GM18907 (cell line): Measurements from ENCODE around the gene TAMM41.
A peak's percentile ranks its signal among the peaks of the same experiment; 100 is the strongest.
"Not testable (repeated sequence)": the region's sequence is repeated elsewhere in the genome, so short reads cannot be mapped to it uniquely, and the experiment has no call there.

Experiments
- ATAC-seq: cut with Tn5 transposase; IDR thresholded peaks from one replicate; pipeline ENCODE4 v1.9.1; 2021; ENCODE audit warnings: mild to moderate bottlenecking, moderate library complexity; ENCODE audit not compliant: unreplicated experiment

The TAMM41 gene

GRCh38 chr3:11846281-11847266, at the start of gene TAMM41:
Gene TAMM41, minus strand, starts transcription at chr3:11846885. Its CDS starts 249 bp downstream, at chr3:11846636.
- peak; percentile 100 for ATAC-seq

GRCh38 chr3:11878837-11879236, 32.2 kb upstream of the TAMM41 start:
- ATAC-seq = no peak

GRCh38 chr3:11874707-11875106, 28.0 kb upstream of the TAMM41 start:
- ATAC-seq = not testable (repeated sequence)

- ATAC-seq = not testable (repeated sequence)
Measured at GRCh38 chr3:11863739-11864138, 17.1 kb upstream of the TAMM41 start.

GRCh38 chr3:11862584-11862983, 15.9 kb upstream of the TAMM41 start:
- ATAC-seq = not testable (repeated sequence)

GRCh38 chr3:11862145-11862544, 15.5 kb upstream of the TAMM41 start:
- not testable (repeated sequence) for ATAC-seq

GRCh38 chr3:11860213-11860612, 13.5 kb upstream of the TAMM41 start:
- ATAC-seq = not testable (repeated sequence)

- ATAC-seq = no peak
Measured at GRCh38 chr3:11853450-11853849, 6.8 kb upstream of the TAMM41 start.

GRCh38 chr3:11850003-11850402, 3.3 kb upstream of the TAMM41 start:
- ATAC-seq = no peak

- ATAC-seq = no peak
Measured at GRCh38 chr3:11847607-11848006, 922 bp upstream of the TAMM41 start.

GRCh38 chr3:11845651-11846050, 1.0 kb downstream of the TAMM41 start:
- no peak for ATAC-seq

- no peak for ATAC-seq
Measured at GRCh38 chr3:11844891-11845290, 1.8 kb downstream of the TAMM41 start.

- no peak for ATAC-seq
Measured at GRCh38 chr3:11835028-11835639, 11.6 kb downstream of the TAMM41 start.

- no peak for ATAC-seq
Measured at GRCh38 chr3:11832981-11833905, 13.4 kb downstream of the TAMM41 start.

GRCh38 chr3:11829416-11829815, 17.3 kb downstream of the TAMM41 start:
- ATAC-seq = no peak

- ATAC-seq = no peak
Measured at GRCh38 chr3:11826628-11827265, 19.9 kb downstream of the TAMM41 start.

GRCh38 chr3:11825301-11825700, 21.4 kb downstream of the TAMM41 start:
- ATAC-seq = no peak

GRCh38 chr3:11820531-11821041, 26.1 kb downstream of the TAMM41 start:
- peak; percentile 68 for ATAC-seq

- no peak for ATAC-seq
Measured at GRCh38 chr3:11819146-11819689, 27.5 kb downstream of the TAMM41 start.

GRCh38 chr3:11818033-11818432, 28.7 kb downstream of the TAMM41 start:
- ATAC-seq = no peak
